HG03575 (cell line): ENCODE results near the gene LINS1.

ENCODE experiments used
- ATAC-seq: cut with Tn5 transposase; IDR thresholded peaks from one replicate; pipeline ENCODE4 v1.9.1; 2021; ENCODE audit not compliant: unreplicated experiment, insufficient number of reproducible peaks, low FRiP score; ENCODE audit errors: extremely low read depth

Gene LINS1

GRCh38 chr15:100602064-100602822, at the start of gene LINS1, which contains the start of gene ASB7:
Gene LINS1, minus strand, starts transcription at chr15:100602184. Its CDS starts 21,342 bp downstream, at chr15:100580842.
Gene ASB7, plus strand, starts transcription at chr15:100602589. Its CDS starts 9,628 bp downstream, at chr15:100612217.
- peak; percentile 67 for ATAC-seq

GRCh38 chr15:100651253-100651652, 49.3 kb upstream of the LINS1 start:
- no peak for ATAC-seq

- ATAC-seq = no peak
Observed at GRCh38 chr15:100650685-100651084, 48.7 kb upstream of the LINS1 start.

GRCh38 chr15:100648951-100649350, 47.0 kb upstream of the LINS1 start:
- ATAC-seq = no peak

- no peak for ATAC-seq
Observed at GRCh38 chr15:100645671-100646070, 43.7 kb upstream of the LINS1 start.

GRCh38 chr15:100642950-100643338, 41.0 kb upstream of the LINS1 start:
- no peak for ATAC-seq

GRCh38 chr15:100642213-100642949, 40.4 kb upstream of the LINS1 start:
- no peak for ATAC-seq

GRCh38 chr15:100638177-100638730, 36.3 kb upstream of the LINS1 start:
- ATAC-seq = no peak

- no peak for ATAC-seq
Observed at GRCh38 chr15:100635406-100636071, 33.6 kb upstream of the LINS1 start.

GRCh38 chr15:100633763-100634075, 31.7 kb upstream of the LINS1 start:
- no peak for ATAC-seq

- ATAC-seq = no peak
Observed at GRCh38 chr15:100631831-100632230, 29.8 kb upstream of the LINS1 start.

GRCh38 chr15:100628746-100629145, 26.8 kb upstream of the LINS1 start:
- ATAC-seq = no peak

- ATAC-seq = no peak
Observed at GRCh38 chr15:100627789-100628395, 25.9 kb upstream of the LINS1 start.

GRCh38 chr15:100623301-100623700, 21.3 kb upstream of the LINS1 start:
- no peak for ATAC-seq

- no peak for ATAC-seq
Observed at GRCh38 chr15:100616700-100617099, 14.7 kb upstream of the LINS1 start.

GRCh38 chr15:100615801-100616200, 13.8 kb upstream of the LINS1 start:
- ATAC-seq = no peak

- ATAC-seq = no peak
Observed at GRCh38 chr15:100614918-100615317, 12.9 kb upstream of the LINS1 start.

- no peak for ATAC-seq
Observed at GRCh38 chr15:100614336-100614735, 12.4 kb upstream of the LINS1 start.

- ATAC-seq = no peak
Observed at GRCh38 chr15:100613208-100613607, 11.2 kb upstream of the LINS1 start.
